ENCODE measurements around the gene HYLS1. TPM values are rescaled to one million over a fixed set of nuclear protein-coding genes. Genes with fewer than 3 reads are reported as not detected.
"Not testable (repeated sequence)": the region's sequence is repeated elsewhere in the genome, so short reads cannot be mapped to it uniquely, and the experiment has no call there.

HYLS1 gene
- total RNA-seq (2014; rRNA removed), result 14.2 and 18.0 TPM in 2 replicates
- 7.6 TPM for polyA plus RNA-seq (2012)

DNA sequence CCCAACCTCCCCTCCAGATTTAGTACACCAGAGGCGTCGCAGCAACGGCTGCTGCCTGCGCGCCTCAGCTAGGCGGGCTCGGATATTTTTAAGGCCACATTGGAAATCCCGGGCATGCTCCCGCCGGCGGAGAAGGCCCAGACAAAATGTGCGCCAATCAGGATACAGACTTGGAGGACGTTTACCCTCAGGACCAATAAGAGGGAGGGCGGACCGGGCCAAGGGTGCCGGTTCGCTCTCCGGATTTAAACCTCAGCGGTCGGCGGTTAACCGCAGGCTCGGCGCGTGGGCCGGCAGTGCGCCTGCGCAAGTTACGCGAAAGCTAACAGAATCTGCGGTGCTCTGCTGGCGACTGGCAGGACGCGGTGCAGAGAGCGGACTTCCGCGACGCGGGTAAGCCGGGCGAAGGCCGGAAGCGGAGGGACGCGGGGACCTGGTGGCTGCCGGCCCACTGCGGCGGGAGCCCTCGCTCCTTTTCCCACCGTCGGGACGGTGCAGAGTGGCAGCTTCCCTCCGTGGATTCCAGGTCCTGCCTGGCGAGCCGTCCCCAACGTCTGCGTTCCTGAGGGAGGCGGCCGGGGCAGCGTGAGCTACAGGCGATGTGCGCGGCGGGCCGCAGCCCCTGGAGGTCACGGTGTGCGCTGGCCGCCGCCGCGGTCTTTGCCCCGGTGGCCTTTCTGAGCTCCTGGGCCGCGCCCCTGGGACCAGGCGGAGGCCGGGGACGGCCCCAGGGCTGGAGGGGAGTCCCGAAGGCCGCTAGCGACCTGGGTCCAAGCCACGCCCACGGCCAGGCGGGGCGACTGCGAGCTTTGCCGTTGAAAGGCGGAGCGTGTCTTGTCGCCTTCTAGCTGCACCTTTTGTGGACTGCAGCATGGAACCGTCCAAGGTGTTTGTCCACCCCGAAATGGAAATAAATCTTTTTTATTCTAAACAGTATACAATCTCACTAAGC, at the start of gene HYLS1:
Gene HYLS1 (plus strand): TSS at position 296 of the 952 bp plus-strand sequence. CDS start 11,701 bp downstream, outside the sequence.
- DNase-seq (ENCODE audit: low read depth), result peak; percentile 97

DNA sequence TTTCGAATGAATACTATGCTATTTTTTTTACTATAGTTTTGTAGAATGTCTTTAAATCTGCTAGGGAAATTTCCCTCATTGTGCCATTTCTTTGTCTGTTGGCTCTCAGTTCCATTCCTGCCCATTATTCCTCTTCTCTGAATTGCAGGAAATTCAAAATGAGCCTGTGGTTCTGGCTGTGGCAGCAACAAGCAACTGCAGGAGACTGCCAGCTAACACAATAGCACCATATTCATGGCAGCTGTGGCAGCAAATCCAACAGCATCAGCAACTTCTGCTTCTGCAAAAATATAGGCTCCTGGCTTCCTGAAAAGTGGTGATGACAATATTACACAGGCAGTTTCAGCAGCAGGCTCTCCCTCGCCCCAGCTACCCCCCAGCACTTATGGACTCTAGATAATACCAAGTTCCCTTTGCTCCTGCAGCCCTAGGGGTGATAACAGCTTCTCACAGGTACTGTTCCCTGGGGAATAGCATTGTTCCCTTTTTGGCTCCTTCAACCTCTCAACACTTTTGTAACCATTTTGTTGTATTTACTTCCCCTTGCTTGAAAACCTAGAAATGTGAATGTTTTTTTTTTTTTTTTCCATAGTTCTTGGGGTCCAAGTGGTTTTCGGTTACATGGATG, 45.0 kb upstream of the HYLS1 start:
- DNase-seq (ENCODE audit: low read depth), result no peak

DNA sequence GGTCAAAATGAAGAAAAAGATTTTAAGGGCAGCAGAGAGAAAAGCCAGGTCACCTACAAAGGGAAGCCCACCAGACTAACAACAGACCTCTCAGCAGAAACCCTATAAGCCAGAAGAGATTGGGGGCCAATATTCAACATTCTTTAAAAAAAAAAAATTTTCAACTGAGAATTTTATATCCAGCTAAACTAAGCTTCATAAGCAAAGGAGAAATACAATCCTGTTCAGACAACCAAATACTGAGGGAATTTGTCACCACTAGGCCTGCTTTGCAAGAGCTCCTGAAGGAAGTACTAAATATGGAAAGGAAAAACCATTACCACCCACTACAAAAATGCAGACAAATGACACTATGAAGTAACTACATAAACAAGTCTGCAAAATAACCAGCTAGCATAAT, 41.3 kb upstream of the HYLS1 start:
- peak; percentile 2 for DNase-seq (ENCODE audit: low read depth)

DNA sequence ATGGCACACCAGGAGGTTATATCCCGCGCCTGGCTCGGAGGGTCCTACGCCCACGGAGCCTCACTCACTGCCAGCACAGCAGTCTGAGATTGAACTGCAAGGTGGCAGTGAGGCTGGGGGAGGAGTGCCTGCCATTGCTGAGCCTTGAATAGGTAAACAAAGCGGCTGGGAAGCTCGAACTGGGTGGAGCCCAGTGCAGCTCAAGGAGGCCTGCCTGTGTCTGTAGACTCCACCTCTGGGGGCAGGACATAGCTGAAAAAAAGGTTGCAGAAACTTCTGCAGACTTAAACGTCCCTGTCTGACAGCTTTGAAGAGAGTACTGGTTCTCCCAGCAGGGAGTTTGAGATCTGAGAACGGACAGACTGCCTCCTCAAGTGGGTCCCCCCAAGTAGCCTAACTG, 29.8 kb upstream of the HYLS1 start:
- DNase-seq (ENCODE audit: low read depth), result not testable (repeated sequence)

- not testable (repeated sequence) for DNase-seq (ENCODE audit: low read depth)
Observed at GRCh38 chr11:125862786-125863185, 24.7 kb upstream of the HYLS1 start.

- not testable (repeated sequence) for DNase-seq (ENCODE audit: low read depth)
Observed at GRCh38 chr11:125865354-125865753, 22.1 kb upstream of the HYLS1 start.

GRCh38 chr11:125869521-125869920, 17.9 kb upstream of the HYLS1 start:
- DNase-seq (ENCODE audit: low read depth), result no peak

DNA sequence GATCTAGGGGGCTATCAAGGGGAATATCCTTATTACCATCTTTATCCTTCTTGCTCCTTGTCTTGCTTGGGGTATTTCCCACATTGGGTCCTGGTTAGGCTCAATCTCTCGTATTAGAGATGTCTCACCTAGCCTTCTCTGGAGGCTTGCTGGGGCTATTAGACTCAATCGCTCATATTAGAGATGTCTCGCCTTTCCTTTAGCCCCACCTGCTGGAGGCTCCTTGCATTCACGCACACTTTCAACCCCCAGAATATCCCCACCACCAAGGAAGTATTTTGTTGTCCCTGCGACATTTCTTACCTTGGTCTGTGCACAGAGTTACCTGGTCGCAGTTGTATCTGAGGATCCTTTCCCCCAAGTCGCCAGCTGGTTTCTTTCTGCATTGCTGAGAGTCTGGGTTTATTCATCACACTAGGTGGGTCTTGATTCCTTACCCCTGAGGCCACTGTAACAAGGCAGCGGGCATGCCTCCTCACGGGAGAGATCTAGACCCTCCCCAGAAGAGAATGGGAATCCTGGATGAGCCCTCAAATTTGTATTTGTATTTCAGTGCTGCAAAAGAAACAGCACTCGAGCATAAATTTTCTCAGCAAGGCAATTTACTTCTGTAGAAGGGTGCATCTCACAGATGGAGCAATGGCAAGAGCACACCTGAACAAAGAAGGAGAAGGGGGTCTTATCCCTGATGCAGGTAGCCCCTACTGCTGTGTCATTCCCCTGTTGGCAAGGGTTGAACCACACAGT, 15.9 kb upstream of the HYLS1 start:
- peak; percentile 35 for DNase-seq (ENCODE audit: low read depth)

- no peak for DNase-seq (ENCODE audit: low read depth)
Observed at GRCh38 chr11:125872138-125872491, 15.4 kb upstream of the HYLS1 start.

GRCh38 chr11:125873881-125874555, 13.4 kb upstream of the HYLS1 start:
- no peak for DNase-seq (ENCODE audit: low read depth)

DNA sequence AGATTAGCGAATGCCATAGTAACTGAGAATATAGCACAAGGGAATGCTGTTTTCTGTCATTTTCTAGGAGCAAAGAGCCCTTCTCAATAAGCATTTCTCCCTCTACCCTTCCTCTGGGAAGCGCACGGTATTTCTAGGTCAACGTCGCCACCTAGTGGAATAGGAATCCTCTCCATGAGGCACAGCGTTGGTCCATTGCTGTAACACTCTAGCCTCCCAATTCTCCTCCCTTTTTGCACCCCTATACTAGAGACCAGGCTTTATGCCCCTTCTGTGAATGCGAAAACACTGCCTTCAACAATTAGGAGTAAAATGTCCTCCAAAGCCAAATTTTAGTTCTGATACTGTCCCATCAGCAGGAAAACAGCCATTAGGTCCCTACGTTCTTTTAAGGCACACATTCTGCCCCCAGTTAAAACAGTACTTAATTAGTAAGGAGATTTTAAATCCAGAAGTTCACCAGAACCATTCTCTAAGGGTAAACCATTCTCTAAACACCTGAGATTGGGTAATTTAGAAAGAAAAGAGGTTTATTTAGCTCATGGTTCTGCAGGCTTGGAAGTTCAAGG, 12.8 kb upstream of the HYLS1 start:
- peak; percentile 70 for DNase-seq (ENCODE audit: low read depth)

DNA sequence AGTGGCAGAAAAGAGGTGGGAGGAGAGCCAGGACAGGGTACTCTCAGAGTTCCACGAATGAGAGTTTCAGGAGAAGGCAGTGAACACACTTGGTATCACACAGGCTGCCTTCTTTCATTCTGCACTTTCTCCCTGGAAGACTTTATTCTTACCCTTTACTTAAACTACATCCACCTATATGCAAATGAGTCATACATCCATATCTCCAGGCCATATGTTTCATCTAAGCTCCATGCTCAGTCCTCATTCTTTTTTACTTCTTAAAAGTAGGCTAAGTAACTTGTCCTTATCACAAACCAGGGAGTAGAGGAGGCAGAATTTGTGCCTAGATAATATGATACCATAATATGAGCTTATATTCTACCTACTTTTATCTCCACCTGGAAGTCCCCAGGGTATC, 6.2 kb upstream of the HYLS1 start:
- DNase-seq (ENCODE audit: low read depth), result no peak

DNA sequence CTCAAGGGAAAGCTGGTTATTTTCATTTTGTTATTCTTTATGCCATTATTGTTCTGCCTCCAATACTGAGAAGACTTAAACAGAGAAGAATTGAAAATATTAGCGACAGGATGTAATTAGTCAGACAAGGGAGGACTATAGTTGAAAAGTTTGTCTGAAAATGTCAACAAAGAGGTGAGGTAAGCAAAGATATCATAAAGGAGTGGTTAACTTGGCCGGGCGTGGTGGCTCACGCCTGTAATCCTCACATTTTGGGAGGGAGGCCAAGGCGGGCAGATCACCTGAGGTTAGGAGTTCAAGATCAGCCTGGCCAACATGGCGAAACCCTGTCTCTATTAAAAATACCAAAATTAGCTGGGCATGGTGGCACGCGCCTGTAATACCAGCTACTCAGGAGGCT, 4.1 kb upstream of the HYLS1 start:
- DNase-seq (ENCODE audit: low read depth), result no peak

DNA sequence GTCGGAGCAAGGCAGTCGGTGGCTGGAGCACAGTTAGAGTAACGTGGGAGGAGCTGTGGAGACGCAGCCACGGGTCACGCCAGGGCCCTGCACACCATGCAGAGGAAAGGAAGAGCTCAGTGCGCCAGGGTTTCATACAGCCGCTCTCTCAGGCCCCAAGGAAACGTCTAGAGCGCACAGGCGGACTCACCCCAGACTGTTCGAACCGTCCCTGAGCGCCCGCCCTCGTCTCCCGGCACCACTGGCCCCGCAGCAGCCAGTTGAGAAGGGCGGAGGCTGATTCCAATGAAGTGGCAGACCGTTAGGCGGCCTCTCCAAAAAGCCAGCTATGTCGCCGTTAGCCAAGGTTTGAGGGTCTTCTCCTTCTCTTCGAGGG, 483 bp upstream of the HYLS1 start:
- peak; percentile 31 for DNase-seq (ENCODE audit: low read depth)

DNA sequence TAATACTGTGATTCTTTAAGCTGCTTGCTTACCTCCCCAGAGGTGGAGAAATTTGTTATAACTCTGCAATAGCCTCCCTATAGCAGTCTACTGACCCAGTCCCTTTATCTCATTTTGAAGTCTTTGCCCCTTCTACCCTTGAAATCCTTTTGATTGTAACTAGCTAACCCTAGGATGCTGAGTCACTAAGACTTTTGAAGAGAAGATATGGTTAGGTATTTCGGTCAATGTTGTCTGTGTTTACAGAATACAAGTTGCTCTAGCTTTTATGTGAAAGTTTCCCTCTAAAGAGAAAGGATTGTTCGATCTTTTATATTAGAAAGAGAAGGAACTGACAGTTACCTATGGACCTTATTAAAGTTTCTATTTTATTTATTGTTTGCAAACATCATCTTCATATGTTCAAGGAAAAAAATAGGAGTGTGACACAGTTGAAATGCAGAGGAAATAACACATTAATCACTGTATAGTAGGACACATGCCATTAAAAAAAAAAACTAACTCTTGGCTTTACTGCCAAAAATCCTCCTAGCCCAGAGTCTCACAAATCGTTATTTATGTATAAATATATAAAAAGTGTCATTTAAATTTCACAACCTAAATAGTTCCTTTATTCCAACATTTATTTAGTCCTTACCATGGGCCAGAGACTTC, 3.1 kb downstream of the HYLS1 start:
- no peak for DNase-seq (ENCODE audit: low read depth)

- DNase-seq (ENCODE audit: low read depth), result peak; percentile 31
Observed at GRCh38 chr11:125892071-125892470, 4.6 kb downstream of the HYLS1 start.

DNA sequence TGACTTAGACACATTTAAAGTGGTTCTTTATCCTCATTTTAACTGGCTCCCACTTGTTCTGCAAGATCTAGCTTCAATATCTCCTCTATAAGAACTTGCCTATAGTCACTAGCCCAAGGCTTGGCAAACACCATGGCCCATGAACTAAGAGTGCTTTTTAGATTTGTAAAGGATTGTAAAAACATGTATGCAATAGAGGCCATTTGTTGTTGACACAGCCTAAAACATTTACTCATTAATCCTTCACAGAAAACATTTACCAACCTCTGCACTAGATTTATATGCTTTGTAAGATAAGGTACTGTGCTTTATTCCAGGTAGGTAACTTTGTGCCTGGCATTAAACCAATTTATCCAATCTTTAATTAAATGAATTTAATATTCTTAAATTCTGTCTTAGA, 5.5 kb downstream of the HYLS1 start:
- no peak for DNase-seq (ENCODE audit: low read depth)

GRCh38 chr11:125901872-125902271, 14.4 kb downstream of the HYLS1 start:
- DNase-seq (ENCODE audit: low read depth), result no peak

DNA sequence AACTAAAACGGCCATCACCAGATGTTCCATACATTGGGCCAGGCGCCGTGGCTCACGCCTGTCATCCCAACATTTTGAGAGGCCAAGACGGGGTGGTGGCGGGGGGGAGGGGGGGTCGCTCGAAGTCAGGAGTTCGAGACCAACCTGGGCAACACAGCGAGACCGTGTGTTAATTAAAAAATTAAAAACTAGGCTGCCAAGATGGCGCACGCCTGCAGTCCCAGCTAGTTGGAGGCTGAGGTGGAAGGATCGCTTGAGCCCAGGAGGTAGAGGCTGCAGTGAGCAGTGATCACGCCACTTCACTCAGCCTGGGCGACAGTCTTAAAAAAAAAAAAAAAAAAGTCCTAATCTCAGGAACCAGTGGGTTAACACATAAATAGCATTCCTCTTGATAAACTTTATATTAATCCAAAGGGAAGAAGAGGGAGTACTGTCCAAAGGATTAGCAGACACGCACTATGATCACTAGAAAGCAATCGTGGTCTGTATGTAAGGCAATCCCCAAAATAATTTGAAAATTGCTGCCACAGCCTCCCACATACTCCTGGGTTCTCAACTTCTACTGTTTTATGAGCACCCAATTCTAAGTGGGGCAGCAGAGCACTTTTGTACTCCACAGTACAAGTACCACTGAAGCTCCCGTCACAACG, 14.9 kb downstream of the HYLS1 start:
- peak; percentile 13 for DNase-seq (ENCODE audit: low read depth)
